Fibroblast of gingiva (primary cell): ENCODE measurements around the gene SPATC1L.
A peak's percentile ranks its signal among the peaks of the same experiment; 100 is the strongest.
"Not testable (repeated sequence)": the region's sequence is repeated elsewhere in the genome, so short reads cannot be mapped to it uniquely, and the experiment has no call there.

Source experiments
- DNase-seq: peaks from one replicate; pipeline ENCODE4 v3.0.0-alpha.2; 2011; ENCODE audit warnings: low read depth

Gene SPATC1L

DNA sequence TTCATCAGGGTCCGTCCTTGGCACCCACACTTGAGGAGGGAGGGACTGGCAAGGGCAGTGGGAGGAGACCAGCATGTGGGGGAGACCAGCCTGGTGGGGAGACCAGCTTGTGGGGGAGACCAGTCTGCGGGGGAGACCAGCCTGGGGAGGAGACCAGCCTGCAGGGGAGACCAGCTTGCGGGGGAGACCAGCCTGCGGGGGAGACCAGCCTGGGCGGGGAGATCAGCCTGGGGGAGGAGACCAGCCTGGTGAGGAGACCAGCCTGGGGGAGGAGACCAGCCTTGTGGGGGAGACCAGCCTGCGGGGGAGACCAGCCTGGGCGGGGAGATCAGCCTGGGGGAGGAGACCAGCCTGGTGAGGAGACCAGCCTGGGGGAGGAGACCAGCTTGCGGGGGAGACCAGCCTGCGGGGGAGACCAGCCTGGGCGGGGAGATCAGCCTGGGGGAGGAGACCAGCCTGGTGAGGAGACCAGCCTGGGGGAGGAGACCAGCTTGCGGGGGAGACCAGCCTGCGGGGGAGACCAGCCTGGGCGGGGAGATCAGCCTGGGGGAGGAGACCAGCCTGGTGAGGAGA lies 836 bp downstream of the SPATC1L start:
- DNase-seq: not testable (repeated sequence)

GRCh38 chr21:46182548-46183336 lies 1.5 kb downstream of the SPATC1L start:
- no peak for DNase-seq

DNA sequence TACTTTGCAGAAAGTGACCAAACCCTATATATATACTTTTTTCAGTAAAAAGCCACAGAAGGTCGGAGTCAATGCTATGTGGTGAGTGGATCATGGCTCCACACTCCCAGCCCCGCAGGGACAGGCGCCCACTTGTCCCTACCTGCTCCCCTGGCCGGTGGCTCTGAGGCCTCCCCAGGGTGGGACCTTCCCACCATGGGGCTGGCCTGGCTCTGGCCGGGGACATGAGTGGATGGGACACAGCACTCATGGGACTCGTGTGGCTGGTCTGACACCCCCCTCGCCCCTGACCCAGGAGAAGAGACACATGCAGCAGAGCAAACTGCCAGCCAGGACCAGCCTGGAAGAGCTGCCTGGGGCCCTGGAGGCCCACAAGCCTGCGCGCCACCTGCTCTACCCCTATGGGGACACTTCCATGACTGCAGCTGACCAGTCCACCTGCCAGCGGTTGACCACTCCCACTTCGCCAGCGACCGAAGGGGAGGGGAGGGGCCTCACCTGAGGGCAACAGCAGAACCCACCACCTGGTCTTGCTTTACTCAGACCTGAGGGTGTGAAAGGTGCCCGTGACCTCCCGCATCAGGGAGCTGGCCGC lies 2.2 kb downstream of the SPATC1L start:
- DNase-seq: no peak

DNA sequence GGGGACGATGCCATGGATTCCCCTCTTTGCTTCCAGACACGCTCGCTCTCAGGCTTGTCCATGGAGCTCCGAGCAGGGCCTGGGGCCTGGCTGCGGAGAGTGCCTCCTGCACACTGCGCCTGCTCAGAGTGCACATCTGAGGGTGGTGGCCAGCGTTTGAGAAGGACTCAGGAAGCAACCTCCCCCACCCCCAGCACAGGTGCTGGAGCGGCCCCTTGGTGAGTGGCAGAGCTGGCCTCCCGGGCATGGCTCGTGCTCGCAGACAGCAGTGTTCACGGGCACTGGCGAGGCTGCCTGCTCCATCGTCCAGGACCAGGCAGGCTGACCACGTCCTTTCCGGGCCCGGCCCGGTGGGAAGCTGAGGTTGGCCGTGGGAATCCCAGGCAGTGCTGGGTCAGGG lies 2.8 kb downstream of the SPATC1L start:
- DNase-seq: no peak

DNA sequence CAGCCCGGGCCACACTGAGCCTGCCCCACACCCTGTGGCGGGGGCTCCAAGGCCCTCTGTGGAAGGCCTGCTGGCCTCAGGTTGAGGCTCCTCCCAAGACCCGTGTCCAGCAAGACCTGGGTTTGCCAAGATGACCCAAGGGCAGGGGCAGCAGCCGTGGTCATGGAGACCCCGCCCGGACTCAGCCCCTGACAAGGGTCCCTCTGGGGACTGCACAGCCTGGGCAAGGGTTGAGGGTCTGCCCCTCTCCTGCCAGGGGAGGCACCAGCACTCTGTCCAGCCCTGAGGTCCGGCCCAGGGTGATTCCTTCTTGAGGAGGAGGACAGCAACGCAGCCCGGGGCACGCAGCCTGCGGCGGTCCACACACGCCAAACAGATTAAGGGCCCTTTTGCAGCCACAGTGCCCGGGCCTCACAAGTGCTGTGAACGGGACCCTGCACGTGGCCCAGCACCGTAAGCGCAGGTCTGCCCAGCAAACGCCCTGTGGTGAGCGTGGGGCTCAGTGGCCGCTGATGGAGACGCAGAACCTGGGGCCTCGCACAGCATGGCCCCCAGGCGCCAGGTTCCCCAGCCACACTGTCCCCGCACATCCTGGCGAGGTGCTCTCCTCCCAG lies 3.4 kb downstream of the SPATC1L start:
- no peak for DNase-seq

GRCh38 chr21:46180079-46180722 lies 4.1 kb downstream of the SPATC1L start:
- DNase-seq: no peak

- DNase-seq: no peak
Observed at GRCh38 chr21:46179708-46180078, 4.6 kb downstream of the SPATC1L start.

GRCh38 chr21:46178961-46179360 lies 5.3 kb downstream of the SPATC1L start:
- no peak for DNase-seq

- not testable (repeated sequence) for DNase-seq
Observed at GRCh38 chr21:46176443-46177129, 7.7 kb downstream of the SPATC1L start.

GRCh38 chr21:46173573-46173972 lies 10.7 kb downstream of the SPATC1L start:
- DNase-seq: no peak

DNA sequence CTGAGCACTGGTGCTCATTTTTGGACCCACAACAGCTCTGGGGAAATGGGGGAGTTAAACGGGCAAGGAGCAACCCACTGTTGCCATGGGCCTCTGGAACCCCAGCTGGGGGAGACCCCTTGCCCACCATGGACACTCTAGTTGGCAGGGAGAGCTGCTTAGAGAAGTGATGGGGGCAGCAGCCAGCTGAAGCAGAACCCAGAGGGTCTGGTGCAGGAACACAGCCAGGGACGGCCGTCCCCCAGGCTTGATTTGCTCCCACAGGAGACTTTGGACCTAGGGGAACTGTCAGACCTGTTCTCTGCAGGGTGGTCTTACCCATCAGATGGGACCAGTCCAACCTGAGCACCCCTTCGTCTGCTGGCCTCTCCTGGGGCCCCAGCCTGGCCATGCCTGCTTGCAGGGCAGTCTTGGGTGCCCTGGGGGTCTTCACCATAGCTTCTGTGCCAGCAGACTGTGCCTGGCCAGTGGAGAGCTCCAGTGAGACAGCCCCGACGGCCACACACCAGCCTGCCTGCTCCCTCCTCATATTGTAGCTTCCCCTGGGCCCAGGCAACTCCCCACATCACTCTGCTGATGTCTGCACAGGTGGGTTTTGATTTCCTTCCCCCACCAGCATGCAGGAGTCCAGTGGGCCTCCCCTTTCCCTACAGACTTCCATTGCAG lies 11.3 kb downstream of the SPATC1L start:
- DNase-seq: no peak

DNA sequence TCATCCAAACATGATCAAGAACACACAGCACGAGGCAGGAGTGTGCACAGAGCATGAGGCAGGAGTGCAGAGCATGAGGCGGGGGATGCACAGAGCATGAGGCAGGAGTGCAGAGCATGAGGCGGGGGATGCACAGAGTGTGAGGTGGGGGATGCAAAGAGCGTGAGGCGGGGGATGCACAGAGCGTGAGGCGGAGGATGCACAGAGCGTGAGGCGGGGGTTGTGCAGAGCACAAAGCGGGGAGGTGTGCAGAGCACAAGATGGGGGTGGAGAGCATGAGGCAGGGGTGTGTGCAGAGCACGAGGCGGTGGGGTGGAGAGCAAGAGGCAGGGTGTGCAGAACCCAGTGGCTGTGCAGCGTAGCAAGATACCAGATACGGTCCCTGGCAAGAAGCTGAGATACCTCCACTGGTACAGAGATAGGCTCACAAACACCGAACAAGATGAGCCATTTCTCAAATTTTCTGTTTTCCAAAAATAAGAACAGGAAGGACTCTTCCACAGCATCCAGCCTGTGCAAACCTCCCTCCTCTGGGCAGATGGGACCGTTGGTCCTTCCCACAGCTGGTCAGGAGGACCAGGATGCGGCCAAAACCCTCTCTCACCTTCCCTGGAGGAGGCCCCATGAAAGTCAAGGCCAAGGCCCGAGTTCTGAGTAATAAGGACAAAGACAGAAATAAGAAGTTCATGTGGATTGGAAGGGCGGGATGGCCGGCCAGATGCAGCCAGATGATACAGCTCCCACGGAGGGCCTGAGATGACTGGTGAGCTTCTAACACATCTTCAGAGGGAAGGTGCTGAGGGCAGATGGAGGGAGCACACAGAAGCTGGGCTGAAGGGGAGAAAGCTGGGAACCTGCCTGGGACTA lies 12.0 kb downstream of the SPATC1L start:
- no peak for DNase-seq

DNA sequence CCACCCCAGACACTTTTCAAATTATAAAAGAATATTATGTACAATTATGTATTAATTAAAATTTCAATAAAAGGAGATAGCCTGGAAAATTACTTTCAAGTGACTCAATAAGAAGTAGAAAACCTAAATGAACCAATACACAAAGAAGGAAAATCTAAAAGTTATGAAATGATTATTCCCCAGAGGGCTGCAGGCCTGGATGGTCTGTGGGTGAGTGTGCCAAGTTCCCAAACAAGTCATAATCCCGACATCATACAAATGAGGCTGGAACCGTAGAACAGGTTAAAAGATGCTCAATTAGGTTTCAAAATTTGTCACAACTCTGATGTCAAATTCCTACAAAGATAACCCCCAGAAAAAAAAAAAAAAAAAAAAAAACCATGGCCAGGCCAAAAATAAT lies 12.7 kb downstream of the SPATC1L start:
- peak; percentile 38 for DNase-seq

- not testable (repeated sequence) for DNase-seq
Observed at GRCh38 chr21:46170436-46171193, 13.6 kb downstream of the SPATC1L start.

- no peak for DNase-seq
Observed at GRCh38 chr21:46168659-46169386, 15.4 kb downstream of the SPATC1L start.

DNA sequence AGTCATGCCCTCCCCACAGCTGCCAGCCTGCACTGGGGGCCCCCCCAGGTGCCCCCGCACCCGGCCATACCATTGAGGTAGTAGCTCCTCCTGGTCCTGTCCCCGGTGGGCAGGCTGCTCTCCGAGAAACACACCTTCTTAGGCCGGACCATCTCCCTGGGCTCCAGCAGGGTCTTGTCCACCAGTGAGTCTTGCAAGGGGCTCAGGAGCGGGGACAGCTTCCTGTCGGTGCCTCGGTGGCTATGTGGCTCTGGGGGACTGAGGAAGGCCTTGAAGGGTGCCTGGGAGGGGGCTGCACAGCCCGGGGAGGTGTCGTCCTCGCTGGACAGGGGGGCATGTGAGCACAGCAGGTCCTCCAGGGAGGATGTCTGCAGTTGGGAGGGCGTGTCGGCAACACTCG lies 16.0 kb downstream of the SPATC1L start:
- no peak for DNase-seq

GRCh38 chr21:46165098-46165497 lies 19.2 kb downstream of the SPATC1L start:
- DNase-seq: no peak

DNA sequence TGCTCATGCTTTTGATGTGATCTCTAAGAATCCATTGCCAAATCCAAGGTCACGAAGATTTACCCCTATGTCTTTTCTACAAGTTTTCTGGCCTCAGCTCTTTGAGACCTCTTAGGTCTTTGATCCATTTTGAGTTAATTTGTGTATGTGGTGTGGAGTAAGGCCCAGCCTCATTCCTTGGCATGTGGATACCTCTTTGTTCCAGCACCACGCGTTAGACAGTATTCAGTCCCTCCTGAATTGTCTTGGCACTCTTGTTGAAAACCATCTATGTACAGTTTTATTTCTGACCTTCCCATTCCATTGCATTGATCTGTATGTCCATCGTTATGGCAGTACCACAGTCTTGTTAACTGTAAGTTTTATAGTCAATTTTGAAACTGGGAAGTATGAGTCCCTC lies 20.9 kb downstream of the SPATC1L start:
- DNase-seq: no peak
